Endothelial cell of umbilical vein (primary cell): ENCODE results near the gene SPOUT1.

ENCODE experiments used
- CTCF ChIP-seq, 2 donors: IDR thresholded peaks; 1 replicate in 1 of 2; 2 replicates in 1 of 2; pipeline ENCODE4 v1.5.1; 2011; ENCODE audit warnings: low read length in 2 of 2, mild to moderate bottlenecking in 2 of 2, moderate library complexity in 2 of 2, control low read depth in 1 of 2, inconsistent platforms in 1 of 2, low read depth in 1 of 2; ENCODE audit not compliant: insufficient read depth in 1 of 2; ENCODE audit errors: extremely low read depth in 1 of 2
- EZH2 ChIP-seq: IDR thresholded peaks from 2 replicates; pipeline ENCODE4 v1.6.1; 2012; ENCODE audit warnings: borderline replicate concordance, low read depth, mild to moderate bottlenecking, moderate library complexity, low read length, inconsistent platforms; ENCODE audit not compliant: severe bottlenecking
- FOS ChIP-seq: IDR thresholded peaks from 2 replicates; pipeline ENCODE4 v1.6.1; 2011; ENCODE audit warnings: mild to moderate bottlenecking, low read length, moderate library complexity, borderline replicate concordance; ENCODE audit not compliant: insufficient read depth
- GATA2 ChIP-seq: IDR thresholded peaks from 2 replicates; pipeline ENCODE4 v1.7.0; 2011; ENCODE audit warnings: low read depth, mild to moderate bottlenecking, moderate library complexity, mixed read lengths, low read length; ENCODE audit not compliant: insufficient read length, insufficient read depth
- JUN ChIP-seq: IDR thresholded peaks from 2 replicates; pipeline ENCODE4 v1.6.1; 2011; ENCODE audit warnings: borderline replicate concordance, low read depth; ENCODE audit not compliant: insufficient read length, insufficient read depth
- MAX ChIP-seq: IDR thresholded peaks from 2 replicates; pipeline ENCODE4 v1.6.1; 2011; ENCODE audit not compliant: insufficient read depth, insufficient read length
- MYC ChIP-seq: IDR thresholded peaks from one replicate; pipeline ENCODE4 v1.6.1; 2011; ENCODE audit warnings: mild to moderate bottlenecking, low read depth, low read length
- POLR2A ChIP-seq: IDR thresholded peaks from 2 replicates; pipeline ENCODE4 v1.6.1; 2012; ENCODE audit warnings: low read depth, mild to moderate bottlenecking, control low read depth, low read length
- POLR2AphosphoS5 ChIP-seq: IDR thresholded peaks from 2 replicates; pipeline ENCODE4 v1.6.1; 2012; ENCODE audit warnings: low read depth, mild to moderate bottlenecking, control low read depth, low read length, moderate library complexity; ENCODE audit not compliant: insufficient read depth

DNA sequence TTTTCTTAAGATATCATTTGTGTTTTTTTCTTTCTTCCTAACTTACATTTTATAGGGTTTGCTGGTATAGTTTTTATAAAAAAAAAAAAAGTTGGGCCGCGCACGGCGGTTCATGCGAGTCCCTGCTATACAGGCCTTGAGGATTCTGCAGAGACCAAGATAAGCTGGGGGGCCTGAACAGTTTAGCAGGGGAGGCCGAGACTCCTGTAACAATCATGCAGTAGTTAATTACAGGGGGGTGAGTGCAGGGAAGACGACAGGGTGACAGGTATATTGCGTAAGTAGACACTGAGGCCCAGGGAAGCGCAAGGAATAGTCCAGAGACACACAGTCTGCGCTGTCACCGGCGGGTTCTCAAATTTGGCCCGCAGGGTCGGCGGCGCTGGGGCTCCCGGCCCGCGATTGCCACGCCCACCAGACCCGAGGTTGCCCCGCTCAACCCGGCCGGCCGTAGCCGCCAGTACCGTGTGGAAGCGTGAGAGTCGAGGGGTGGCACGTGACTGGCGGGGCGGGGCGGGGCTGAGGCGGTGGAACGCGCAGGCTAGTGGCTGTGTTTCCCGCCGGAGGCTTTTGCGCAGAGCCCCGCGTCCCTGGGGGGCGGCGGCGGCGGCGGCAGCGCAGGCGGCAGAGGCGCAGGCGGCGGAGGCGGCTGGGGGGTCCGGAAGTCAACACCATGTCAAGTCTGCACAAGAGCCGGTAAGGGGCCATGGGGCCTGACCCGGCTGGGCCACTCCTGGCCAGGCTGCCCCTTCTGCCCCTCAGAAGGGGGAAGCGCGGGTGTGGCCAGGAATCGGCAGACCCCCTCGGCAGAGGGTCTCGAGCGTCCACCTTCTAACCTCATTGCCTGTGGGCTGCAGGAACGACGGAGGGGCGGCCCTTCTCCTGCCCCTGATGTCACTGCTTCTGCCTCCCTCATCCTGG is 42.7 kb downstream of the SPOUT1 start, which contains the start of gene TBC1D13:
- TF ChIP-seq CTCF (IDR thresholded peaks at IDR 0.05; ENCODE audit: extremely low read depth in 1 of 2, insufficient read depth in 1 of 2, low read depth in 1 of 2, low read length in 2 of 2) (no peak), POLR2AphosphoS5 (peak; percentile 90), POLR2A (peak; percentile 66), JUN (no peak), MYC (no peak), EZH2 (no peak), MAX (peak; percentile 76), GATA2 (no peak), FOS (no peak)
